Esophagus muscularis mucosa (tissue), 4 donors: Measurements from ENCODE around the gene MRPL28. TPM values are rescaled to one million over a fixed set of nuclear protein-coding genes. Genes with fewer than 3 reads are reported as not detected.

Experiments used
- DNase-seq: peaks from one replicate; pipeline ENCODE4 v3.0.0-alpha.2; 2017; ENCODE audit errors: extremely low spot score
- H3K27ac ChIP-seq, 4 donors: fragments of 200-600 bp; sonication (generic); replicated peaks in 1 of 4; 1 replicate in 3 of 4; 2 replicates in 1 of 4; pipeline ENCODE4 v1.5.1; 2016 to 2019; ENCODE audit warnings: mild to moderate bottlenecking in 1 of 4
- H3K27me3 ChIP-seq, 4 donors: fragments of 200-600 bp; sonication (generic); one replicate each; pipeline versions ENCODE4 v1.5.1 to v1.6.0; 2016 to 2019
- H3K36me3 ChIP-seq, 4 donors: fragments of 200-600 bp; sonication (generic); one replicate each; pipeline ENCODE4 v1.5.1; 2016 to 2019
- H3K4me1 ChIP-seq, 4 donors: fragments of 200-600 bp; sonication (generic); one replicate each; pipeline ENCODE4 v1.5.1; 2016 to 2019
- H3K4me3 ChIP-seq, 4 donors: fragments of 200-600 bp; sonication (generic); 1 replicate in 2 of 4; 2 replicates in 2 of 4; pipeline ENCODE4 v1.5.1; 2016 to 2019; ENCODE audit warnings: mild to moderate bottlenecking in 4 of 4, moderate library complexity in 1 of 4
- H3K9me3 ChIP-seq, 4 donors: fragments of 200-600 bp; sonication (generic); 1 replicate in 3 of 4; 2 replicates in 1 of 4; pipeline ENCODE4 v1.5.1; 2016 to 2019
- CTCF ChIP-seq, 3 experiments: fragments of 200-600 bp in 2 of 3; fragments of 450-650 bp in 1 of 3; sonication (generic) in 2 of 3; IDR thresholded peaks; one replicate each; pipeline ENCODE4 v1.5.1; 2017 to 2019; ENCODE audit warnings: antibody characterized with exemption in 3 of 3, mild to moderate bottlenecking in 2 of 3, moderate library complexity in 1 of 3
- EP300 ChIP-seq: sonication (generic); formaldehyde crosslinking; IDR thresholded peaks from one replicate; pipeline ENCODE4 v1.6.1; 2017; ENCODE audit warnings: antibody characterized with exemption
- POLR2A ChIP-seq: fragments of 450-650 bp; IDR thresholded peaks from one replicate; pipeline ENCODE4 v1.6.1; 2017; ENCODE audit warnings: antibody characterized with exemption, moderate library complexity, mild to moderate bottlenecking, low read depth
- POLR2AphosphoS5 ChIP-seq, 2 donors: sonication (generic); formaldehyde crosslinking; IDR thresholded peaks; one replicate each; pipeline ENCODE4 v1.6.1; 2017; ENCODE audit warnings: antibody characterized with exemption in 2 of 2
- WGBS: methylation state at CpG from one replicate; pipeline ENCODE4 v1.1.5; 2018; 5-methylcytosine and 5-hydroxymethylcytosine counted together
- intact Hi-C: fragments of 100-400 bp; cut with DNase I; formaldehyde crosslinking; loops from one replicate; pipeline ENCODE4 v1.15.1; 2023
- total RNA-seq, 4 donors: library from RNA; depleted of rRNA; stranded (reverse); fragments of >200 nt; gene quantifications; one replicate each; pipeline versions ENCODE4 v1.1.0 to v1.2.1, GENCODE V29; 2016

Gene MRPL28
- total RNA-seq, 4 donors from 2014 or later: 53.6 to 93.8 (median 69.5) TPM

GRCh38 chr16:372302-372983 lies 2.1 kb upstream of the MRPL28 start:
- Histone ChIP-seq H3K9me3 (no peaks in the 10 kb centered on the region), H3K27me3 (no peaks in the 10 kb centered on the region), H3K36me3 (peaks cover 48 to 84% (median 78%) of the 10 kb centered on the region in 4 donors), H3K4me1 (peaks cover 14 to 26% (median 23%) of the 10 kb centered on the region in 4 donors), H3K4me3 (no peak overlapping the region), H3K27ac (no peak overlapping the region)
- no peak for DNase-seq
- intact Hi-C loops: no loop called here
- 90% methylated on average over 18 of the region's 19 CpGs for WGBS
- TF ChIP-seq POLR2A (no peak), POLR2AphosphoS5 (IDR thresholded peaks at IDR 0.05) (no peak), CTCF (IDR thresholded peaks at IDR 0.05) (no peak), EP300 (no peak)

- intact Hi-C loops: no loop called here
- TF ChIP-seq POLR2AphosphoS5 (IDR thresholded peaks at IDR 0.05) (no peak), POLR2A (no peak), EP300 (no peak), CTCF (IDR thresholded peaks at IDR 0.05) (no peak)
- peaks cover 49 to 84% (median 78%) of the 10 kb centered on the region in 4 donors for H3K36me3 ChIP-seq
- H3K27me3 ChIP-seq: no peaks in the 10 kb centered on the region
- 90% methylated on average over 16 of the region's 31 CpGs for WGBS
- H3K27ac ChIP-seq: peak overlapping the region in 3 of 4 donors; percentile 68 to 84 (median 73)
- H3K4me3 ChIP-seq: no peak overlapping the region
- DNase-seq: no peak
- no peaks in the 10 kb centered on the region for H3K9me3 ChIP-seq
- peaks cover 14 to 26% (median 23%) of the 10 kb centered on the region in 4 donors for H3K4me1 ChIP-seq
These were observed 1.4 kb upstream of the MRPL28 start for GRCh38 chr16:371515-372301.

- Histone ChIP-seq H3K27ac (peak overlapping the region; percentile 68 to 84 (median 73)), H3K4me3 (peak overlapping the region in 3 of 4 donors; percentile 56 to 62 (median 57)), H3K9me3 (no peaks in the 10 kb centered on the region), H3K27me3 (no peaks in the 10 kb centered on the region), H3K36me3 (peaks cover 48 to 83% (median 77%) of the 10 kb centered on the region in 4 donors), H3K4me1 (peaks cover 14 to 26% (median 23%) of the 10 kb centered on the region in 4 donors)
- TF ChIP-seq CTCF (IDR thresholded peaks at IDR 0.05) (no peak), EP300 (no peak), POLR2A (no peak), POLR2AphosphoS5 (IDR thresholded peaks at IDR 0.05) (no peak)
- no peak for DNase-seq
- WGBS: 52% methylated on average over 8 of the region's 10 CpGs
- intact Hi-C loops: loop anchor here (1.0 kb wide), 1 partner anchor 18 kb away; no protein-coding TSS in a partner anchor
These were observed 709 bp upstream of the MRPL28 start for GRCh38 chr16:370979-371514.

- H3K4me1 ChIP-seq: peaks cover 14 to 26% (median 23%) of the 10 kb centered on the region in 4 donors
- intact Hi-C loops: loop anchor here (1.0 kb wide), 1 partner anchor 17 kb away; no protein-coding TSS in a partner anchor
- TF ChIP-seq POLR2A (no peak), CTCF (IDR thresholded peaks at IDR 0.05) (no peak), EP300 (no peak), POLR2AphosphoS5 (IDR thresholded peaks at IDR 0.05) (no peak)
- H3K9me3 ChIP-seq: no peaks in the 10 kb centered on the region
- DNase-seq: no peak
- H3K36me3 ChIP-seq: peaks cover 42 to 72% (median 68%) of the 10 kb centered on the region in 4 donors
- peak overlapping the region; percentile 56 to 62 (median 60) for H3K4me3 ChIP-seq
- WGBS: 66% methylated on average over 7 of the region's 44 CpGs
- peaks cover 0 to under 1% (median 0%) of the 10 kb centered on the region in 4 donors for H3K27me3 ChIP-seq
- peak overlapping the region in 3 of 4 donors; percentile 68 to 84 (median 73) for H3K27ac ChIP-seq
These were observed 387 bp downstream of the MRPL28 start for GRCh38 chr16:369866-370436.
